GM21723 (cell line): Measurements from ENCODE around the gene RPUSD1.
"Not testable (repeated sequence)": the region's sequence is repeated elsewhere in the genome, so short reads cannot be mapped to it uniquely, and the experiment has no call there.

Experiments
- ATAC-seq: cut with Tn5 transposase; IDR thresholded peaks from one replicate; pipeline ENCODE4 v1.9.1; 2021; ENCODE audit warnings: mild to moderate bottlenecking, moderate library complexity; ENCODE audit not compliant: unreplicated experiment

RPUSD1 gene

GRCh38 chr16:751152-752006 is 36.8 kb downstream of the RPUSD1 start:
- ATAC-seq = no peak

GRCh38 chr16:750485-750884 is 37.7 kb downstream of the RPUSD1 start:
- no peak for ATAC-seq

GRCh38 chr16:749010-749409 is 39.2 kb downstream of the RPUSD1 start:
- ATAC-seq = no peak

GRCh38 chr16:747978-748746 is 40.0 kb downstream of the RPUSD1 start:
- ATAC-seq = no peak

DNA sequence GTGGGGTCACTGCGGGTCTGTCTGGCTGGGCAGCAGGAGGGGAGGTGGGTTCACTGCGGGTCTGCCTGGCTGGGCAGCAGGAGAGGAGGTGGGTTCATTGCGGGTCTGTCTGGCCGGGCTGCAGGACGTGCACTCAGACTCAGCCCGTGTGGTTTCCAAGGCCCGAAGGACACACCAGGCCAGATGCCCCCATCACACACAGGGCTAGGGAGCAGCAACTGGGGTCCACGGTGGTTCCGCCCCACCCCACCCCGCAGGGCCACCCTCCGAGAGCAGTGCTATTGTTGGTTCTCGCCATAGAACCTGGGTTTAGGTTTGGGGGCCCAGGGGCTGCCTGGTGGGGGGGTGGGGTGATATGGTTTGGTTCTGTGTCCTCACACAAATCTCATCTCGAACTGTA is 41.5 kb downstream of the RPUSD1 start:
- no peak for ATAC-seq

DNA sequence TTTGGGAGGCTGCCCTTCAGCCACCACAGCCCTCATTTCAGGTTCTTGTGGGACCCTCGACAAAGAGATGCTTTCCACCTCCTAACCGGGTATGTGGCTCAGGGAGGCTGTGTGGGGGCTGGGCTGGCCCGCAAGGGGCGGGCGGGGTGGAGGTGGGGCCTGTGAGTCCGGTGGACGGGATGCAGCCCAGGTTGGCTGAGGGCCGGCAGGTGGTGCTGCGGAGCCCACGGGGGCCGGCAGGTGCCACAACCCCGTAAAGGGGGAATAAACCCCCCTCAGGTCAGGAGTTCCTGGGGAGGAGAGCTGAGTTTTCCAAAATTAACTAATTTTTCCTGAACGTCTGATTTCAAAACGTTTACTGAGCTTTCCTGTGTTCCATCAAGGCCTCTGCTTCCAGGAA is 42.4 kb downstream of the RPUSD1 start:
- no peak for ATAC-seq

- no peak for ATAC-seq
These were observed 44.2 kb downstream of the RPUSD1 start for GRCh38 chr16:743794-744500.

- ATAC-seq = not testable (repeated sequence)
These were observed 45.3 kb downstream of the RPUSD1 start for GRCh38 chr16:742894-743293.

- no peak for ATAC-seq
These were observed 46.1 kb downstream of the RPUSD1 start for GRCh38 chr16:741986-742629.

DNA sequence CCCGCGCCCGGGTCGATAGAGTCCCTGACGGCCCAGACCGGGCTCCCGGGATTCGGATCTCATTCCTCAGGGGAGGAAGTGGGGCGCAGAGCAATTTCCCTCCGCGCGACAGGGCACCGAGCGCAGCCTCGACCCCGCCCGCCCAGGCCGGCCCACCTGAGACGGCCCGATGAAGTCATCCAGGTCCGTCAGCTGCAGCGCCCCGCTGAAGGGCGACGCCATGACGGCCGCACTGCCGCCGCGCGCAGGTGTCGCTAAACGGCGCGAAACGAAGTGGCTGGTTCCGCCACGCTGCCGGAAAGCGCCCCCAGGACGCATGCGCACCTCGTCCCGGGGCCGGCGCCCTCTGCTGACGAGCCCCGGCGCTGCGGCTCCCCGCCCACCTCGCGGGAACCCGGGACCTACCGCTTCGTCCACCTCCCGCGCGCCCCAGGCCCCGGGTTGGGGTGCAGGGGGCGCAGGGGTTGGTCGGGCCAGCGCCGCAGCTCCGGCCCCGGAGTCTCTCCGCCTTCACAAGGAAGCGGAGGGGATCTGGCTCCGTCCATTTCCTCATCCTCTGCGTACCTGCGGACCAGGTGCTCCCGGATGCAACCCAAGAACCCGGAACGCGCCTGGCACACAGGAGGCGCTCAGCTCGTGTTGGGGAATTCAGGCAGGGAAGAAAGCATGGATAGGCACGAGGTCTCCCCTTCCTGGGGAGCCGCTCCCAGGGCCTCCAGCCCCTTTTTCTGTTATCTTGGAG is 47.2 kb downstream of the RPUSD1 start, which contains the start of gene CIAO3:
Gene CIAO3 (minus strand): TSS at position 234 of the 742 bp plus-strand sequence. CDS start 12 bp downstream, at position 222.
- peak; percentile 66 for ATAC-seq

- ATAC-seq = no peak
These were observed 47.8 kb downstream of the RPUSD1 start for GRCh38 chr16:740459-740763.

GRCh38 chr16:739560-740458 is 48.4 kb downstream of the RPUSD1 start:
- no peak for ATAC-seq

DNA sequence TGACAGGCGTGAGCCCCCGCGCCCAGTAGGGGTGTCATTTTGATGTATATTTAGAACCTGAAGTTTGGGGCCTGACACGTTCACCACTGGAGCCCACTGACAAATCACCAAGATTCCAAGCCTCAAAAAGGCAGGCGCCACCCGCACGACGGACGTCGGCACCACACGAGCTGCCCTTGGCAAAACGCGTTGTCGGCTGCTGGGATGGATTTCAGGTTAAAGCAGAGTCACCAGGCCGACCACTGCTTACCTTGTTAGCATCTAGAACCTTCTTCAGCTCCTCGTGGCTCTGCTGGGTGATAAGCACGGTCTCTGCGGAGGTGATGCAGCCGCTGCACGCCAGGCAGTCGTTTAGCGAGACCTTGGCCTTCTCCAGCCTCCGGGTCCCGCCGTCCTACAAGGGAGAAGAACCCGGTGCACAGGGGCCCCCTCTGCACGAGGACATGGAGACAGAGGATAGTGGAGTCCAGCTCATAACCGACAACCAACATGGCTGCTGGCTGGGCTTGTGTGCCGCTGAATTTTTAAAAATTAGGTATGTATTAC is 51.2 kb downstream of the RPUSD1 start:
- no peak for ATAC-seq

DNA sequence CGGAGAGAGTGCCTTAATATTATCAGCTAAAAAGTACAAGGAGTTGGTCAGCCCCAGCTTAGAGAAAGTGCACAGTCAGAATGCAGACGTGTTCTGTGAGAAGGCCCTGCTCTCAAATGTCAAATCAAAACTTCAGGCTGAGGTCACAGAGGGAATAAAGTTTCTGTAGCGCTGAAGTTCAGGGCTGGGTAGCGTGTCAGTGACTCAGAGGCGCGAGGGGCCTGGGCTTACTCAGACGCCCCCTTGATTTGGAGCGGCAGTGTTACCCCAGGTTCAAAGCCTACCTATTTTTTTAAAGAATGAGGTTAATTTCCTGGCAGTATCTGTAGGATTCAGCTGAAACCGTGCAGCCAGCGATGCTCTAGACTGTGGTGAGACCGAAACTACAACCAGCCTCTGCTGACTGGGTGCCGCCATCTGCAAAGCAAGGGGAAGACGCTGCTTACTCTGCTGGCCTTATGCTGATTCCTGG is 52.2 kb downstream of the RPUSD1 start:
- ATAC-seq = no peak

DNA sequence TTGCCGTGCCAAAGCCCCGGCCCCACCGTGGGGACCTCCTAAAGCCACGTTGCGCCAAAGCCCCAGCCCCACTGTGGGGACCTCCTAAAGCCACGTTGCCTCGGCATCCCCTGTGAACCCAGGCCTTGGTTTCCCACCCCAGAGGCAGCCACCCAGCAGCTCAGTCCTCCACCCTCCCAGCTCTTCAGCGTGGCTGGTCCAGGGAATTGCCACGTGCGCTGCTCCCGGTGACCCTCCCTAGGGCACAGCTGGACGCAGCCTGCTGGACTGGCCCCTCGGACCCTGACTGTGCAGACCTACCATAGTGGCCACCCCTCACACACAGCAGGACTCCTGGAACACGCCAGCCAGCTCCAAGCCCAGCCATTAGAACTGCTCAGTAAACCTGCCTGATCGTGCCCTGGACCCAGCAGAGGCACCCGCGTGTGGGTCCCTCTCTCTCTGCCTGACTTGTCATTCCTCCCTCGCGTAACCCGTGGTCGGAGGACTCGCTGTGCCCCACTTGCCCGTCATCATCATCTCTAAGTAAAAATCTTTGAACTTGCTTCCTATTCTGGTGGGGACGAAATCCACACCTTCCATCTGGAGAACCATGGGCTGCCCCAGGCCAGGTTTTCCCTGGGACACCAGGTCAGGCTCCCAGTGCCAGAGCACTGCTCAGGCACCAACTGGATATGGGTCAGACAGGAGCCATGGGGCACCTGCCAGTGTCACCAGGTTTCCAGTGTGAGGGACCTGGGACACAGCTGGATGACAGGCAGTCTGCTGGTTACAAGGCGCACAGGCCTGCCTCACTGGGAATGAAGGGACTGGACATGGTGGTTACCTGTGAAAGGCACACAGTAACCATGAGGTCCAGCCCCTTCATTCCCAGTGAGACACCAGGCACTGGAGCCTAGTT is 53.0 kb downstream of the RPUSD1 start:
- no peak for ATAC-seq
